ENCODE data around the gene HSP90AA1.

DNA sequence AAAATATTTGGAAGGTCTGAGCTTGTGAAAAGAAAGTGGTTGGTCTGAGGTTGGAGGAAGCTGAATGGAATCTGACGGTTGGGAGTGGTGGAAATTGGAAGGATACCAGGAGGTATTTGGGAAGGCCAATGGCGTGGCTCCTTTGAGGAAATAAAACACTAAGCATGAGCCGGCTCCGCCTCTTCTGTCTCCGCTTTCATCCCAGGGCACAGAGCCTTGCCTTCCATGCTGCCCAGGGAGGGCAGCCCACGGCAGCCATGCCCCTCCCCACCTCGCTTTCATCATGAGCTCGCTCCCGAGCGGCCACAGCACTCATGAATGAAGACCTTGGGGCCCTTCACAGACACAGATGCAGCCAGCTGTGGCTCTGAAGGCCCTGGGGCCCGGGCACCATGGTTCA lies 36.2 kb downstream of the HSP90AA1 start:
- TF ChIP-seq, protein P1, sequence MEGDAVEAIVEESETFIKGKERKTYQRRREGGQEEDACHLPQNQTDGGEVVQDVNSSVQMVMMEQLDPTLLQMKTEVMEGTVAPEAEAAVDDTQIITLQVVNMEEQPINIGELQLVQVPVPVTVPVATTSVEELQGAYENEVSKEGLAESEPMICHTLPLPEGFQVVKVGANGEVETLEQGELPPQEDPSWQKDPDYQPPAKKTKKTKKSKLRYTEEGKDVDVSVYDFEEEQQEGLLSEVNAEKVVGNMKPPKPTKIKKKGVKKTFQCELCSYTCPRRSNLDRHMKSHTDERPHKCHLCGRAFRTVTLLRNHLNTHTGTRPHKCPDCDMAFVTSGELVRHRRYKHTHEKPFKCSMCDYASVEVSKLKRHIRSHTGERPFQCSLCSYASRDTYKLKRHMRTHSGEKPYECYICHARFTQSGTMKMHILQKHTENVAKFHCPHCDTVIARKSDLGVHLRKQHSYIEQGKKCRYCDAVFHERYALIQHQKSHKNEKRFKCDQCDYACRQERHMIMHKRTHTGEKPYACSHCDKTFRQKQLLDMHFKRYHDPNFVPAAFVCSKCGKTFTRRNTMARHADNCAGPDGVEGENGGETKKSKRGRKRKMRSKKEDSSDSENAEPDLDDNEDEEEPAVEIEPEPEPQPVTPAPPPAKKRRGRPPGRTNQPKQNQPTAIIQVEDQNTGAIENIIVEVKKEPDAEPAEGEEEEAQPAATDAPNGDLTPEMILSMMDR (IDR thresholded peaks at IDR 0.05) = no peak
- no peak for TF ChIP-seq POLR2A (IDR thresholded peaks at IDR 0.05)
